H1 (cell line): ENCODE results near the gene NHERF2. TPM values are rescaled to one million over a fixed set of nuclear protein-coding genes. Genes with fewer than 3 reads are reported as not detected.

Source experiments
- CBX5 ChIP-seq: fragments of 300-800, 300-1000 bp; sonication (generic); IDR thresholded peaks from 2 replicates; pipeline ENCODE4 v1.7.1; 2016; ENCODE audit warnings: antibody characterized with exemption, low read length, low read depth
- CBX8 ChIP-seq: fragments of 300-800, 300-1000 bp; sonication (generic); IDR thresholded peaks from 2 replicates; pipeline ENCODE4 v1.7.1; 2016; ENCODE audit warnings: low read depth, low read length, borderline replicate concordance
- EZH2 ChIP-seq: fragments of 200-600 bp; sonication (generic); IDR thresholded peaks from 2 replicates; pipeline ENCODE4 v1.7.1; 2012; ENCODE audit warnings: low read depth, mild to moderate bottlenecking, moderate library complexity, low read length, inconsistent platforms; ENCODE audit not compliant: severe bottlenecking
- PHF8 ChIP-seq: fragments of 200-600 bp; sonication (generic); conservative IDR thresholded peaks from 2 replicates; pipeline ENCODE4 v1.7.1; 2012; ENCODE audit warnings: low read depth, mild to moderate bottlenecking, inconsistent platforms, low read length, moderate library complexity
- POU5F1 ChIP-seq: IDR thresholded peaks from 2 replicates; pipeline ENCODE4 v1.6.1; 2011; ENCODE audit warnings: low read depth, mild to moderate bottlenecking, low read length, moderate library complexity
- polyA plus RNA-seq, 7 experiments: library from polyadenylated mRNA; depleted of rRNA in 3 of 7; stranded (reverse) in 5 of 7; unstranded in 2 of 7; fragments of >200 nt in 5 of 7; fragments of 200-250 nt in 2 of 7; gene quantifications; 1 replicate in 5 of 7; 2 replicates in 1 of 7; 4 replicates in 1 of 7; pipeline versions ENCODE4 v1.2.1 to v1.2.3, GENCODE V29; 2011 to 2013; ENCODE audit warnings: missing spikeins in 2 of 7, mixed read lengths in 2 of 7
- total RNA-seq: library from RNA; stranded (reverse); fragmentation: NEBNext Ultra II Directional; extraction: Animal tissue kit (Norgen Biotek cat#: 25700); gene quantifications from 2 replicates; pipeline ENCODE4 v1.2.1, GENCODE V29; 2021
- TF ChIP-seq, protein P1 (sequence below): IDR thresholded peaks from 2 replicates; pipeline ENCODE4 v1.6.1; 2012; ENCODE audit warnings: inconsistent platforms
- TF ChIP-seq, protein P2 (sequence below): IDR thresholded peaks from 2 replicates; pipeline ENCODE4 v1.6.1; 2011; ENCODE audit warnings: low read length, improper control_type of control experiment

NHERF2 gene
- total and polyA plus RNA-seq, 2 of the 8 experiments (the other 6 are each of a cell fraction or from before 2014, with no cell fraction given): 13.9 to 19.3 TPM

GRCh38 chr16:1991135-1991551 is 35.6 kb upstream of the NHERF2 start (continued):
- TF ChIP-seq, protein P1, sequence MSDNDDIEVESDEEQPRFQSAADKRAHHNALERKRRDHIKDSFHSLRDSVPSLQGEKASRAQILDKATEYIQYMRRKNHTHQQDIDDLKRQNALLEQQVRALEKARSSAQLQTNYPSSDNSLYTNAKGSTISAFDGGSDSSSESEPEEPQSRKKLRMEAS: peak; percentile 60; the same call in 1 of the 2 replicates
- no peak for TF ChIP-seq PHF8
- no peak for TF ChIP-seq CBX8
- no peak for TF ChIP-seq EZH2
- TF ChIP-seq, protein P2, sequence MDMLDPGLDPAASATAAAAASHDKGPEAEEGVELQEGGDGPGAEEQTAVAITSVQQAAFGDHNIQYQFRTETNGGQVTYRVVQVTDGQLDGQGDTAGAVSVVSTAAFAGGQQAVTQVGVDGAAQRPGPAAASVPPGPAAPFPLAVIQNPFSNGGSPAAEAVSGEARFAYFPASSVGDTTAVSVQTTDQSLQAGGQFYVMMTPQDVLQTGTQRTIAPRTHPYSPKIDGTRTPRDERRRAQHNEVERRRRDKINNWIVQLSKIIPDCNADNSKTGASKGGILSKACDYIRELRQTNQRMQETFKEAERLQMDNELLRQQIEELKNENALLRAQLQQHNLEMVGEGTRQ: peak; percentile 16; the same call in 1 of the 2 replicates
- no peak for TF ChIP-seq CBX5
- TF ChIP-seq POU5F1: no peak
- TF ChIP-seq, all 59 proteins: peak for 2
